Kasumi-1 (cell line): Measurements from ENCODE around the gene ITLN1.
A peak's percentile ranks its signal among the peaks of the same experiment; 100 is the strongest.
"Not testable (repeated sequence)": the region's sequence is repeated elsewhere in the genome, so short reads cannot be mapped to it uniquely, and the experiment has no call there.

ENCODE experiments used
- DNase-seq, 2 experiments: peaks; one replicate each; lab custom pipeline; 2025; lab: John Stamatoyannopoulos, UW

ITLN1 gene

GRCh38 chr1:160885042-160885441 is at the start of gene ITLN1:
Gene ITLN1 (minus strand): TSS chr1:160885180. CDS start chr1:160884877, 303 bp downstream.
- no peak for DNase-seq

GRCh38 chr1:160933305-160933704 is 48.3 kb upstream of the ITLN1 start:
- DNase-seq: not testable (repeated sequence)

GRCh38 chr1:160925652-160926244 is 40.8 kb upstream of the ITLN1 start:
- DNase-seq: no peak

- no peak for DNase-seq
These were observed 40.0 kb upstream of the ITLN1 start for GRCh38 chr1:160924791-160925651.

- no peak for DNase-seq
These were observed 31.7 kb upstream of the ITLN1 start for GRCh38 chr1:160916666-160917065.

- DNase-seq: not testable (repeated sequence)
These were observed 28.2 kb upstream of the ITLN1 start for GRCh38 chr1:160913229-160913628.

- DNase-seq: no peak
These were observed 26.9 kb upstream of the ITLN1 start for GRCh38 chr1:160911925-160912324.

GRCh38 chr1:160911441-160911840 is 26.5 kb upstream of the ITLN1 start:
- no peak for DNase-seq

GRCh38 chr1:160910170-160910750 is 25.3 kb upstream of the ITLN1 start:
- DNase-seq: no peak

- DNase-seq: no peak
These were observed 23.0 kb upstream of the ITLN1 start for GRCh38 chr1:160907976-160908375.

- DNase-seq: no peak
These were observed 20.6 kb upstream of the ITLN1 start for GRCh38 chr1:160905617-160905989.

- DNase-seq: no peak
These were observed 20.0 kb upstream of the ITLN1 start for GRCh38 chr1:160904783-160905616.

GRCh38 chr1:160902251-160902650 is 17.3 kb upstream of the ITLN1 start:
- not testable (repeated sequence) for DNase-seq

- no peak for DNase-seq
These were observed 16.8 kb upstream of the ITLN1 start for GRCh38 chr1:160901768-160902167.

GRCh38 chr1:160900683-160901082 is 15.7 kb upstream of the ITLN1 start:
- DNase-seq: not testable (repeated sequence)

GRCh38 chr1:160894368-160895135 is 9.6 kb upstream of the ITLN1 start:
- not testable (repeated sequence) for DNase-seq

- DNase-seq: no peak
These were observed 6.5 kb upstream of the ITLN1 start for GRCh38 chr1:160891474-160891873.

GRCh38 chr1:160888926-160889325 is 3.9 kb upstream of the ITLN1 start:
- DNase-seq: no peak

- peak in 1 of 2 experiments; percentile 17 for DNase-seq
These were observed 2.1 kb upstream of the ITLN1 start for GRCh38 chr1:160887071-160887470.

- DNase-seq: no peak
These were observed 401 bp downstream of the ITLN1 start for GRCh38 chr1:160884579-160884978.
